SIG-M5 treated with dmso at 0.1 percent for 504 hours (cell line): ENCODE data around the gene IFT57.
A peak's percentile ranks its signal among the peaks of the same experiment; 100 is the strongest.

Source experiments
- DNase-seq: peaks from one replicate; lab custom pipeline; 2025; ENCODE audit not compliant: unreplicated experiment; lab: John Stamatoyannopoulos, UW

Gene IFT57

DNA sequence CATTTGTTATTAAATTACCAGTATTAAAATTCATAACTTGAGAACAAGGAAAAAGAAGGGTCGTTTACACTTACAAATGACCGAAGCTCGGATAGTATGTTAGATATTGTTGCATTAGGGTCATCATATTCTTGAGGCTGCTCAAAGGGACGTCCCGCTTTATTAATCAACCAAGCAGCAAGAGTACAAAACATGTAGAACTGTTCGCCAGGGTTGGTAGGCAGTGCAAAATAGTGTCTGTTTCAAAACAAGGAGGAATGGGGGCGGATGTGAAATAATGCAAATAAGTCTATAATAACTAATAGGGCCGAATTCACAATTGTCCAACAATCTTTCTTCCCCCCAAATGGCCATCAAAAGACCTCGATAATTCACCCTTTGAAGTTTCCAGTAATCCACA, 2.9 kb downstream of the IFT57 start:
- DNase-seq = no peak

DNA sequence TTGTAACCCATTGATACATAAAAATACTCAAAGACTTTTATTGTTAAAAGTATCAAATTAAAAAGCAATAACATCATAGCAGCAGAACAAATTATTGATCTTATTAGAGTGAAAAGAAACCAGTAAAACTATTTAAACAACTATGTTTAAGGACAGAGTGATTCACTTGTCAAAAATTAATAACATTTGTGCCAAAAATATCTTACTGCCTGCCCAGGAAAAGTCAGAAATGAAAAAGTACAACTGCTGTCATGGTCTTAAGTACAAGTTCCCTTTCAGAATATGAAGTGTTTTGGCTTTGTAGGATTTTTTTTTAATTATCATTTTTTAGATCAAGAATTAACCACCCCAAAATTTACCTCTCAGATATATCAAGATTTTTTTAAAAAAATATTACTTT, 3.4 kb downstream of the IFT57 start:
- no peak for DNase-seq

DNA sequence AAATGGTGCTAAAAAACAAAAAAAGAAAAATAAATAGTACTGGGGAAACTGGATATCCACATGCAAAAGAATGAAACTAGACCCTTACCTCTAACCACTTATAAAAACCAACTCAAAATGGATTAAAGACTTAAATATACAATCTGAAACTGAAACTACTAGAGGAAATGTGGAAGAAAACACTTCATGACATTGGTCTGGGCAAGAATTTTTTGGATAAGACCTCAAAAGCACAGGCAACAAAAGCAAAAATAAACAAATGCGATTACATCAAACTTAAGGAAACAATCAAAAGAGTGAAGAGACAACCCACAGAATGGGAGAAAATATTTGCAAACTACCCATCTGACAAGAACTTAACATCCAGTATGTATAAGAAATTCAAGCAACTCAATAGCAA, 6.4 kb downstream of the IFT57 start:
- DNase-seq = no peak

DNA sequence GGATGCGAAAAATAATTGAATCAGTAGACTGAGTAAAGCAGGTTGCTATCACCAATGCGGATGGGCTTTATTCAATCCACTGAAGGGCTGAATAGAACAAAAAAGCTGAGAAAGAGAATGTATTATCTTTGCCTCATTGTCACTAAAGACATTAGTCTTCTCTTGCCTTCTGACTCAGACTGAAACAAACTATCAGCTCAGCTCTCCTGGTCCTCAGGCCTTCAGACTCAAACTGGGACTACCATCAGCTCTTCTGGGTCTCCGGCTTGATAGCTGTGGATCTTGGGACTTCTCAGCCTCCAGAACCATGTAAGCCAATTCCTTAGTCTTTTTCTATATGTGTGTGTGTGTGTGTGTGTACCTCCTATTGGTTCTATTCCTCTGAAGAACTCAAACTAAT, 12.6 kb downstream of the IFT57 start:
- no peak for DNase-seq

DNA sequence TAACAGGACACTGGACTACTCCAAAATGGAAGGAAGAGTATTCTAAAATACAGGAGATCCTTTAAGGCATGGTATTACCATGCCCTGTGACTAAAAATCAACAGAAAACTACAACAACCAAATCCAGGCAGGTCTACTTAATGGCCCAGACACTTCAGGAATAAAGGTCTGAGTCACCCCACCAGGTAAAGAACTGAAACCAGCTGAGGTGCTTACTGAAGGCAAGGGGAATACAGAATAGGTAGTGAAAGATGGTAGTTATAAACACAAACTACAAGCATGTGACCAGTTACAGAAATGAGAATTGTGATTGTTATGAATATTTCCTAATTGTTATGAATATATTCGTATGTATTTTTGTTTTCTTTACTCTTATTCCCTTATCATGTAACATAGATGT, 13.4 kb downstream of the IFT57 start:
- DNase-seq = no peak

DNA sequence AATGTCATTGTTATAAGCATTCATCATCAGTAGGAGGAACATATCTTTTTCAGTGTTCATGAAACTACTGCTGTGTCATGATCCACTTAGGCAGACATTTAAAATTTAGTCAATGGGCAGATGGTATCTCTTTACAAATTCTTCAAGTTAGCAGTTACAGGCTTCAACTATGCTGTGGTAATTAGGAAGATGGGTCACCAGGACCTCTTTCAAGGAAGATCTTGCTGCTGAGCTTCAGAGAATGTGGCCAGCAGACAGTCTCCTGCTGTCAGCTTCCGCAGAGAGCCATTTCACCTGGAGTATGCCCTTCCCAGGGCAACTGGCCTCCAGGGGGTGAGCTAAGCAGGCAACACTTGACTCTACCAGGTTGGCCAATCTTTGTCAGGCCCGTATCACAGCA, 19.4 kb downstream of the IFT57 start:
- DNase-seq = no peak

DNA sequence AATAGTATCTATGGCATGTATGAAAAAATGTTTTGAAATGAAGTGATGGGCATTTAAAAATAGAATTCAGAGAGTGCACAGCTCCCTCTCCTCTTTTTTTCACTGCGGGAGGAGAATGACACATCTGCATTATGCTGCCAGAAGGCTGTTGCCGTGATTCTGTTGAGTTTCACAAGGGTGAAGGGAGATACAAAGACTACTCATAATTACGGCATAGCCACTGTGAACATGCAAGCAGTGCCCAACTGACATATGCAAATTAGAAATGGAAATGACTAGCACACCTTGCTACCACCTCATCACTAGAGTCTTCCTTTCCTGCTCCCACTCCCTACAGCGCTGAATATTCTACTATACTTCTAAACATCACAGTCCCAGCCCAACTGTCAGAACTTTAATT, 20.1 kb downstream of the IFT57 start:
- DNase-seq = no peak

DNA sequence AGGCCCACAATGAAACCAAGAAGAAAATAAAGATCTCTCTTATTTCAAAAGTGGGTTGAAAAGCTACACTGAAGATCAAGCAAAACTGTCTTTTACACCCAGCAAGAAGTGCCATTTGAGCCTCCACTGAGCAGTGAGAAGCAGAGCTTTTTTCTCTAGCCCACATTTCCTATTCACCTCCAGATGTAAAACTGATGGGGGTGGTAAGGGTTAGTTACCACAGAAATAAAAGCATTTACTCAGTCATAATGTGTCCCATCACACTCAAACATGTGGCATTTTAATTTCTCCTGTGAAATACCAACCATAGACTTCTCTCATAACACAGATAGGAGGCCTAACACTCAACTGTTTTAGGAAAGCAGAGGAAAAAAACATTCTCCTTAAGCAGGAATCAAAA, 21.0 kb downstream of the IFT57 start:
- no peak for DNase-seq

DNA sequence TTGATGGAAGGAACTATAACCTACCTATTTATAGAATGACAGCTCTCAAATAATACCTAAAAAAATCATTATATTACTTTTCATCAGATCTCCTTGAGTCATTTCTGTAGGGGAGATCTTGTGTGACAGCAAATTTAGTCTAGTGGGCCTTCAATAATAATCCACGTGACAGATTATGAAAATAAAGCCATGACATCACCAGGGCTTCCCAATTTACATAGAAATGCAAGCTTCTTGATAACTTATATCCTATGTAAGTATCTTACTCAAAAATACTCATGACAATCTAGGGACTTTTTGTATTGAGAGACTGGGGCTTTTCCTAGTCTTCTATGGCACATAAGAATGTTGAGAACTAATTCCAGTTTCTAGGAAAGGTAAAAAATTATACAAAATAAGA, 21.6 kb downstream of the IFT57 start:
- DNase-seq = no peak

DNA sequence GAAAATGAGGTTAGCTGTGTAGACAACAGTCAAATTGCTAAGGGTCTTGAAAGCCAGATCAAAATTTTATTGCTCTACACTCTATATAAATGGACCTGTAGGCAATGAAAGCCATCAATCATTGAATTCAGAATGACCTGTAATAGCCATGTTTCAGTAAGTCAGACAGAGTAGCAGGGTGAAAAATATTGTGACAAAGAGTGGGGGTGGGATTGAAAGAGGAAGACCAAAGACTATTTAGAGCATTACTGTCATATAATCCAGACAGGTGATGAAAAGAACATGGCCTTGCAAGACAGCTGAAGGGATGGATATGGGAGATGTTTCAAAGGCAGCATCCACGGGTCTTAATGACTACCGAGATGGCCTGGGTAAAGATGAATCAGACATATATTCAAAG, 22.2 kb downstream of the IFT57 start:
- DNase-seq = no peak

DNA sequence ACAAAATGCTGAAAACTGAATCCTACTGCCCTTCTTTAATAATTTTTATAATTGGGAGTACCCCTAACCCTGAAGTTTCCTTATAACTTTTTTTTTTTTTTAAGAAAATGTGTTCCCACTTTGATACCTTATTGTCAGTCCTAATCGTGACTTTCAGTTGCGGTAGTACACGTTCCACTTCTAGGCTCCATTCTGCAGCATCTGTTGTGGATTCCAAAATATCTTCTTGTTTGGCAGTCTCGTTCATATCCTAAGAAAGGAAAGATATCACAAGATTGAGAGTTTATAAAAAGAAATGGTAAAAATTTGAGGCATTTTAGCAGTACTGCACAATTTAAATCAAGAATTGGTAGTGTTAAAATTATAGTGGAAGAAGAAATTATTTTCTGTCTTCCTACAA, 30.8 kb downstream of the IFT57 start:
- no peak for DNase-seq

DNA sequence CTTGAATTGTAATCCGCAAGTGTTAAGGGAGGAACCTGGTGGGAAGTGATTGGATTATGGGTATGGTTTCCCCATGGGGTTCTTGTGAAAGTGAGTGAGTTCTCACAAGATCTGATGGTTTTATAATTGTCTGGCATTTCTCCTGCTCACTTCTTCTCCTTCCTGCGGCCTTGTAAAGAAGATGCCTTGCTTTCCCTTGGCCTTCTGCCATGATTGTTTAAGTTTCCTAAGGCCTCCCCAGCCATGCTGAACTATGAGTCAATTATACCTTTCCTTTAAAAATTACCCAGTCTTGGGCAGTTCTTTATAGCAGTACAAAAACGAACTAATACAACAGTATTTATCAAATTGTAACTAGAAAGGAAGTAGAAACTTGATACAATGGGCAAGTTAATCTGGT, 31.9 kb downstream of the IFT57 start:
- DNase-seq = no peak

DNA sequence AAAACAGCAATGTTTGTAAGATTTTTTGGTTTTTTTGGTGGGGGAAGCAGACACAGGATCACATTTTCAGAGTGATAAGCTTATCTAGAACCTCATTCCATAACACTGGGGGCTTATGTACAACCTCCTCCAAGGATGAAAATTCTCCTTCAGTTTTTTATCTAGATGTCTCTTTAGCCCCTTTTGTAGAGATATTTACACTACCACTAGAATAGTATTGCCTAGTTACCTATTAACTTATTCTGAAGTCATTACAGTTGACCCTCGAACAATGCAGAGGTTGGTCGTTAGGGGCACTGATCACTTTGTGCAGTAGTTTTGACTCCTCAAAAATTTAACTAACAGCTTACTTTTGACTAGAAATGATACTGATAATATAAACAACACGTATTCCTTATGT, 32.8 kb downstream of the IFT57 start:
- no peak for DNase-seq

DNA sequence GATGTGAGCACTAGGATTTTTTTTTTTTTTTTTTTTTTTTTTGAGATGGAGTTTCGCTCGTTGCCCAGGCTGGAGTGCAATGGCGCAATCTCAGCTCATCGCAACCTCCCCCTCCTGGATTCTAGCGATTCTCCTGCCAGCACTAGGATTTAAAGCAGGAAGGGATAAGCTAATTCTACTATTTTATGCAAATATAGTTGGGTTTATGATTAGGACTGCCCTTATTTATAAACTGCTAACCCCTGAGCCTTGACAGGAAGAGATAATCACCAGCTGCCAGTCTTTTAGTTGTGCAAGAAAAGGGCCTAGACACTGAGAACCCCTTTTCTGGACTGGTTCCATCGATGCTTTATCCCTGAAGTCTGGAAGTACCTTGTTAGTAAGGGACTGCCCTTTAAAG, 36.7 kb downstream of the IFT57 start:
- no peak for DNase-seq

DNA sequence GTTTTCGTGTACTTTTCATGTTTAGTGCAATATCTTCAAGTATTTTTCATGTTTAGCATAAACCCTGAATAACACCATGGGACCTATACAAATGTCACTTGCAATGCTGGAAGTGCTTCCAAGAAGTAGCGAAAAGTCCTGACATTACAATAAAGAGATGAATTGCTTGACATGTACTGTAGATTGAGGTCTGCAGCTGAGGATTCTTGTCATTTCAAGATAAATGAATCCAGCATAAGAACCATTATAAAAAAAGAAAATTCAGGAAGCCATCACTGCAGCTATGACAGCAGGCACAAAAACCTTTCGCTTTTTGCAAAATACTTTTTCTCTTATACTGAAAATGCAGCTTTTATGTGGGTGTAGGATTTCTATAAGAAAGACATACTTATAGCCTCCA, 37.4 kb downstream of the IFT57 start:
- DNase-seq = no peak

DNA sequence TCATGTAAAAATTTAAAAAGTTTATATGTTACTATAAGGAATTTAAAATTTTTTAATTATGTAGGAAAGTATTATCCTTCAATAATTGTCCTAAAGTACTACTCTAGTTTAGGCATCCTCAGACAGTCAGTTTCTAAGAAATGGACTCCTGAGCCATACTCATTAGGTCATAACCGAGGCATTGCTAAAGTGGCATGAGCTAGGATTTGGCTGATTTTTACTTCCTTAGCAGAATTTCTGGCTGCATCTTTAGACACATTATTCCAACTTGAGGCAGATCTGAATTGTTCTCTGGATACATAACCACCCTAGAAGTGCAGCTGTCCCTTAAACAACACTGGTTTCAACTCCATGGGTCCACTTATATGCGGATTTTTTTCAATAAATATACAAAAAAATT, 38.3 kb downstream of the IFT57 start:
- DNase-seq = no peak

DNA sequence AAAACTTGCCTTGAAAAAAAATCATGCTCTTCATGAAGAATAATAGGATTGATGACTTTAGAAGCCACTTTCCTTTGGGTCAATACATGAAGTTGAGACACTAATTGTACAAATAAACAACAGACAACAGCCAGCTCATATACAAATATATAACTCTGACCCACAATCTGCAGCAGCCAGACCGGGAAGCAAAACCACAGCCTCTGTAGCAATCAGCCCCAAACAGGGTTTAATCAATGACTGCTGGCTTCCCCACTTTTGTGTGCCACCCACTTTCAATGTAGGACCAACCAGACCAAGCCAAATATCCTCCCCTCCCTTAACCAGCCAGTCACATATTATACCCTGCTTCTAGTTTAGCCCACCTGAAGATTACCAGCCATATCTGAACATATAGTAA, 39.0 kb downstream of the IFT57 start:
- DNase-seq = no peak

DNA sequence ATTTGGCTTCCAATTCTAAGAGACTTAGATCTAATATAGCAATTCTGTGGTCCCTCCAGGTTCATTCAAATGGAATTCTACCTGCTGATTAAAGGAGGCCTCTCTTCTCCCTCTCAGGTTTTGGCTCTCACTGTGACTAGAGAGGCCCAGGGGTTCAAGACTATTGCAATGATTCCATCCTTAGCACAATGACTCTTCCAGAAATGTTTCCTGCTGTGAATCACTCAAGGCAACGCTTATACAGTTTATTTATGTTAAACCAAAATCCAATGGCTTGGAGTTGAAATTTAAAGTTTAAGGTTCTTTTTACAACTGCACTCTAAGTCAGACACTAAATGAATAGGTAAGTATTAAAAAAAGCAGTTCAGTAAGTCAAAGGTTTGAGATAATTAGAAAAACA, 39.9 kb downstream of the IFT57 start:
- DNase-seq = no peak

DNA sequence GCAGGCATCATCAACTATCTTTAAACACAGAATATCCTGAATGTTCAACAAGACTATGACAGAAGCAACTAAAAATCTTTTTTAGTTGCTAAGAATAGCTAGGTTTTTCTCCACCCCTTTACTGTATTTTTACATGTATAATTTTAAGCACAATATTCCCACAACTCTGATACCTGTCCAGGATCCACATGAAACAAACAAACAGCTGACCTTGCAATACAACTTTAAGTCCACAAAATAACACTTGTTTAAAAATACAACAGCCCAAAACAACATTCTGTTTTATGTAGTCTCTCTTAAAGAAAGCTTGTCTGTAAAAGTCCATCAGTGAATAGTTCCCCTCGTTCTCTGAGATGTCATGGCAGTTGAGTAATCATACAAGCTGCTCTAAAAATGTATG, 41.1 kb downstream of the IFT57 start:
- peak; percentile 5 for DNase-seq

DNA sequence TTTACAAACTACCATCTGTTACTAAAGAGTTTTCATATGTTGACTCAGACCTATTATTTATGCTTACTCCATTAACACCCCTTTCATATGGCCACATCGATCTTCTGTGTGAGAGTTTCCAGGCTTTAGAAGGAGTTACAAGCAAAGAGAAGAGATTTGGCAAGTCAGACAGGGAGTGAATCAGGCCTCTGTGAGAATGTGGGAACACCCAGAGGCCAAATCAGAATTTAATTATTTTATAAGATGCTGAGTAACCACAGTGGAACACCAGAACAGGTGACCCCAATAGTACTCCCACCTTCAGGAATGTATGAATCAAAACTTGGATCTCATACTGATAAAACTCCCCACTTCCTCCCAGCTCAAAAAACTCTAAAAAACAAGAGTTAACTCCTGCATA, 42.0 kb downstream of the IFT57 start:
- no peak for DNase-seq

DNA sequence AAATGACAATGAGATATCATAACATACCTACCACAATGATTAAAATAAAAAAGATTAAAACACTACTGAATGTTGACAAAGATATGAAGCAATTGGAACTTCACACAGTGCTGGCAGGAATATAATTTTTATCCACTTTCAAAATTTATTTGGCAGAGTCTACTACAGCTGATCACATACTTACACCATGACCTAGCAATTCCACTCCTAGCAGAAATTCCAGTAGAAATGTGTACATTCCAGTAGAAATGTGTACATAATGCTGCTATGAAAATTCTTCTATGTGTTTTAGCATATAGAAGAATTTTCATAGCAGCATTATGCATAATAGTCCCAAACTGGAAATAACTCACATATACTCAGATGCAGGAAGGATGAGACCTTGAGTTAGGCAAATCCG, 43.5 kb downstream of the IFT57 start:
- DNase-seq = no peak

DNA sequence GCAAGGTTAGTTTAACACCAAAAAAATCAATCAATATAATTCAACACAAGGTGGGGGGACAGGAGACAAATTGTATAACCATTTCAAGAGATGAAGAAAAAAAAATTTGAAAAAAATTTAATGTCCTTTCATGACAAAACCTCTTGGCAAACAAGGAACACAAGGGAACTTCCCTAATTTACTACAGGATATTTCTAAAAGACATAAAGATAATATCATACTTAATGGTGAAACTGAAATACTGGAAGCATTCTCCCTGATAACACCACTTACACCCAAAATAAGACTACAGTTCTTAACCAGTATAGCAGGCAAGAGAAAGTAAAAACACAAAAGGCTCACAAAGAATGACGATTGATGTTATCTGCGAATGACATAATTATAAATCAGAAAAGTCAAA, 44.7 kb downstream of the IFT57 start:
- DNase-seq = no peak

DNA sequence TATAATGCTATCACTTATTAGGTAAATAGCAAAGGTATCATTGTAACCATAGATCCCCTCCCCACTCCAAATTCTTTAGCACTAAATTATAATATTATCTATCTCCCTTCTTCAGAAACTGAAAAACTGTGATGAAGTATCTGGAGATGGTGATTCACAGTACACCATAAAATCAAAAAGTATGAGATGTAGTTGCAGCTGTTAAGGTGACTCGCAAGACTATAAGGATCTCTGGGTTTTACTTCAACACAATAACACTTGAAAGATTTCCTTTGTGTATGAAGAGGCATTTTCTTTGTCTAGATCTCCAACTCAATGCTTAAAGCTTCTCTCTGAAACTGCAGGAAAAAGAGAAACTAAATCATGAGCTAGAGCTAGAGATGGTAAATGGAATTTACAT, 46.9 kb downstream of the IFT57 start:
- no peak for DNase-seq

DNA sequence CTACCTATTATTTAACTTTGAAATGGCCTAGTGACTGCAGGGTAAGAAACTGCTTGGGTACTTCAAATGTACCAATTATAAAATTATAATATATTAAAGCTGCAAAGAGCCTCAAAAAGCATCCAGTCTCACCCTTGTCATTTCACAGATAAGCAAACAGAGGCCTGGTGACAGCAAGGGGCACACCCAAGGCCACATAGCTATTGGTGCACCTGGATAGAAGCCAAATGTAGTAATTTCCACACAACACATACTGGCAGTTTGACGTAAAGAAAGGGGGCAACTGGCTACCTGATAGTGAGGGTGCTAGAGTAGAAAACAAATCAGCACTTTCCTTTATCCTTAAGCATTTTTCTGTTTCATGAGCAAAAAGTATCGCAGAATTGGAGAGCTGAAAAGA, 51.1 kb downstream of the IFT57 start:
- no peak for DNase-seq
